Stimulated activated CD4-positive, alpha-beta T cell treated with anti-CD3 and anti-CD28 coated beads, Interleukin-2, amount 100 ng/mL, for 4 hours (primary cell): ENCODE data around the gene KRT3.
"Not testable (repeated sequence)": the region's sequence is repeated elsewhere in the genome, so short reads cannot be mapped to it uniquely, and the experiment has no call there.

ENCODE experiments used
- DNase-seq: peaks from one replicate; pipeline ENCODE4 v3.0.0-alpha.2; 2020; ENCODE audit warnings: low read depth

KRT3 gene

GRCh38 chr12:52781399-52782082 is 14.4 kb downstream of the KRT3 start:
- no peak for DNase-seq

GRCh38 chr12:52779914-52780313 is 16.0 kb downstream of the KRT3 start:
- no peak for DNase-seq

GRCh38 chr12:52778833-52779232 is 17.1 kb downstream of the KRT3 start:
- no peak for DNase-seq

- no peak for DNase-seq
These were observed 18.4 kb downstream of the KRT3 start for GRCh38 chr12:52777566-52777965.

GRCh38 chr12:52776913-52777395 is 19.0 kb downstream of the KRT3 start, which contains the start of gene KRT76:
KRT76 (minus strand) TSS chr12:52777345; CDS start chr12:52777291, 54 bp downstream.
- DNase-seq = no peak

- DNase-seq = no peak
These were observed 19.5 kb downstream of the KRT3 start for GRCh38 chr12:52776435-52776834.

GRCh38 chr12:52774629-52775250 is 21.2 kb downstream of the KRT3 start:
- DNase-seq = no peak

GRCh38 chr12:52772772-52773171 is 23.1 kb downstream of the KRT3 start:
- DNase-seq = no peak

- no peak for DNase-seq
These were observed 23.7 kb downstream of the KRT3 start for GRCh38 chr12:52772188-52772587.

- DNase-seq = no peak
These were observed 24.4 kb downstream of the KRT3 start for GRCh38 chr12:52771505-52771904.

GRCh38 chr12:52771088-52771487 is 24.8 kb downstream of the KRT3 start:
- no peak for DNase-seq

- no peak for DNase-seq
These were observed 26.0 kb downstream of the KRT3 start for GRCh38 chr12:52769946-52770345.

GRCh38 chr12:52769354-52769753 is 26.6 kb downstream of the KRT3 start:
- DNase-seq = no peak

GRCh38 chr12:52768479-52769200 is 27.3 kb downstream of the KRT3 start:
- DNase-seq = no peak

GRCh38 chr12:52767427-52767826 is 28.5 kb downstream of the KRT3 start:
- no peak for DNase-seq

GRCh38 chr12:52767020-52767379 is 28.9 kb downstream of the KRT3 start:
- DNase-seq = no peak

- DNase-seq = no peak
These were observed 29.4 kb downstream of the KRT3 start for GRCh38 chr12:52766351-52767019.

GRCh38 chr12:52765702-52766101 is 30.2 kb downstream of the KRT3 start:
- DNase-seq = no peak

GRCh38 chr12:52763991-52764390 is 31.9 kb downstream of the KRT3 start:
- no peak for DNase-seq

- no peak for DNase-seq
These were observed 32.8 kb downstream of the KRT3 start for GRCh38 chr12:52763036-52763659.

GRCh38 chr12:52761802-52762201 is 34.1 kb downstream of the KRT3 start:
- no peak for DNase-seq

GRCh38 chr12:52761218-52761617 is 34.7 kb downstream of the KRT3 start:
- DNase-seq = not testable (repeated sequence)
